OCI-LY3 (cell line): ENCODE results near the gene XPO6.
A peak's percentile ranks its signal among the peaks of the same experiment; 100 is the strongest.

ENCODE experiments used
- H2AFZ ChIP-seq: fragments of 200-600, 300-600 bp; shearing (Covaris generic); 2 replicates; pipeline ENCODE4 v1.6.0; 2014; ENCODE audit warnings: antibody characterized with exemption, low read depth, low read length
- H3K27ac ChIP-seq: fragments of 200-600, 300-600 bp; sonication (generic); 2 replicates; pipeline ENCODE4 v1.5.1; 2014; ENCODE audit warnings: mild to moderate bottlenecking, low read length, moderate library complexity, mixed read lengths
- H3K27me3 ChIP-seq: fragments of 200-600, 300-600 bp; sonication (generic); 2 replicates; pipeline ENCODE4 v1.6.1; 2014; ENCODE audit warnings: low read depth, low read length, mixed read lengths
- H3K36me3 ChIP-seq: fragments of 200-600, 300-600 bp; sonication (generic); replicated peaks from 2 replicates; pipeline ENCODE3; 2014; ENCODE audit warnings: low read depth, low read length, mixed read lengths
- H3K4me1 ChIP-seq: fragments of 300-600, 200-600 bp; sonication (generic); 2 replicates; pipeline ENCODE4 v1.6.1; 2014; ENCODE audit warnings: low read length, mixed read lengths
- H3K4me2 ChIP-seq: fragments of 200-600, 300-600 bp; sonication (generic); 2 replicates; pipeline ENCODE4 v1.6.1; 2014; ENCODE audit warnings: low read length, mixed read lengths
- H3K4me3 ChIP-seq: fragments of 300-600, 200-600 bp; sonication (generic); 2 replicates; pipeline ENCODE4 v1.5.1; 2014; ENCODE audit warnings: antibody characterized with exemption, mild to moderate bottlenecking, low read length, moderate library complexity
- H3K79me2 ChIP-seq: fragments of 300-600, 200-600 bp; shearing (Covaris generic); 2 replicates; pipeline ENCODE4 v1.6.1; 2014; ENCODE audit warnings: mild to moderate bottlenecking, low read length, mixed read lengths
- H3K9ac ChIP-seq: fragments of 300-600, 200-600 bp; shearing (Covaris generic); 2 replicates; pipeline ENCODE4 v1.6.0; 2014; ENCODE audit warnings: mild to moderate bottlenecking, low read length, moderate library complexity
- H3K9me3 ChIP-seq: fragments of 200-600, 300-600 bp; shearing (Covaris generic); 2 replicates; pipeline ENCODE4 v1.6.1; 2014; ENCODE audit warnings: low read length, mixed read lengths; ENCODE audit not compliant: insufficient read depth
- H4K20me1 ChIP-seq: fragments of 200-600, 300-600 bp; sonication (generic); 2 replicates; pipeline ENCODE4 v1.6.1; 2016; ENCODE audit warnings: low read length, mixed read lengths; ENCODE audit not compliant: insufficient read depth
- EZH2phosphoT487 ChIP-seq: fragments of 200-600 bp; shearing (Covaris generic); IDR thresholded peaks from 2 replicates; pipeline ENCODE4 v1.6.1; 2018; ENCODE audit warnings: antibody characterized with exemption, mixed run types, low read depth
- TF ChIP-seq, protein P1 (sequence below): fragments of 200-600, 300-600 bp; sonication (generic); IDR thresholded peaks from 2 replicates; pipeline ENCODE4 v1.5.1; 2014; ENCODE audit warnings: antibody characterized with exemption, low read length, low read depth

XPO6 gene

DNA sequence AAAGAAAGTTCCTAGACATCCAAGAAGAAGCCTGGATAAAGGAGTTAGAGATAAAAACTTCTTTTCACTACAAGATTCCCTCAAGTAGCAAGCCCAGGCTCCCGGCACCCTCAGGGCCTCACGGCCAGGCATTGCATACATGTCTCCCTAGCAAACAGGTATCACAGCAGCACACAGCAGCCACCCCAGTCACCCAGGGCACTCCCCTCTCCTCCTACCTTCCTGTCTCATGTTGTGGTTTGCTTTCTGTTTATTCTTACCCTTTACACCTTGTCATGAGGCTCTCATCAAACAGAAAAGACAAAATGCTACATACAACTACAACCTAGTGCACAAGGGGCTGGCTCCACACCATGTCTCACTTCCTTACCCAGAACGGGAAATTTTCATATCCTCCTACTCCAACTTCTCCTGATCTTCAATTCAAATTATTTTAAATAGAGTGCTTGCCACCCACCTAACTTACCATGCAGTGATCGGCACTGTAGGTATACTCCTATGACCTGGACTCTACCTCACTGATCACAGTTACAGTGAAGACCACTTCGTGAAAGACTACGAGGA is 42.7 kb downstream of the XPO6 start:
- H4K20me1 ChIP-seq, result peaks cover 17% of the 10 kb centered on the region
- H3K27me3 ChIP-seq, result no peaks in the 10 kb centered on the region
- no peak overlapping the region for H3K9ac ChIP-seq
- H3K4me2 ChIP-seq, result no peak overlapping the region
- TF ChIP-seq, protein P1, sequence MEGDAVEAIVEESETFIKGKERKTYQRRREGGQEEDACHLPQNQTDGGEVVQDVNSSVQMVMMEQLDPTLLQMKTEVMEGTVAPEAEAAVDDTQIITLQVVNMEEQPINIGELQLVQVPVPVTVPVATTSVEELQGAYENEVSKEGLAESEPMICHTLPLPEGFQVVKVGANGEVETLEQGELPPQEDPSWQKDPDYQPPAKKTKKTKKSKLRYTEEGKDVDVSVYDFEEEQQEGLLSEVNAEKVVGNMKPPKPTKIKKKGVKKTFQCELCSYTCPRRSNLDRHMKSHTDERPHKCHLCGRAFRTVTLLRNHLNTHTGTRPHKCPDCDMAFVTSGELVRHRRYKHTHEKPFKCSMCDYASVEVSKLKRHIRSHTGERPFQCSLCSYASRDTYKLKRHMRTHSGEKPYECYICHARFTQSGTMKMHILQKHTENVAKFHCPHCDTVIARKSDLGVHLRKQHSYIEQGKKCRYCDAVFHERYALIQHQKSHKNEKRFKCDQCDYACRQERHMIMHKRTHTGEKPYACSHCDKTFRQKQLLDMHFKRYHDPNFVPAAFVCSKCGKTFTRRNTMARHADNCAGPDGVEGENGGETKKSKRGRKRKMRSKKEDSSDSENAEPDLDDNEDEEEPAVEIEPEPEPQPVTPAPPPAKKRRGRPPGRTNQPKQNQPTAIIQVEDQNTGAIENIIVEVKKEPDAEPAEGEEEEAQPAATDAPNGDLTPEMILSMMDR, result no peak
- no peak for TF ChIP-seq EZH2phosphoT487
- no peak overlapping the region for H3K4me3 ChIP-seq
- no peaks in the 10 kb centered on the region for H3K9me3 ChIP-seq
- H3K36me3 ChIP-seq, result peaks cover 54% of the 10 kb centered on the region
- no peak overlapping the region for H2AFZ ChIP-seq
- peaks cover 42% of the 10 kb centered on the region for H3K4me1 ChIP-seq
- no peak overlapping the region; the same call in 1 of the 2 replicates for H3K27ac ChIP-seq
- H3K79me2 ChIP-seq, result peaks cover 88% of the 10 kb centered on the region

DNA sequence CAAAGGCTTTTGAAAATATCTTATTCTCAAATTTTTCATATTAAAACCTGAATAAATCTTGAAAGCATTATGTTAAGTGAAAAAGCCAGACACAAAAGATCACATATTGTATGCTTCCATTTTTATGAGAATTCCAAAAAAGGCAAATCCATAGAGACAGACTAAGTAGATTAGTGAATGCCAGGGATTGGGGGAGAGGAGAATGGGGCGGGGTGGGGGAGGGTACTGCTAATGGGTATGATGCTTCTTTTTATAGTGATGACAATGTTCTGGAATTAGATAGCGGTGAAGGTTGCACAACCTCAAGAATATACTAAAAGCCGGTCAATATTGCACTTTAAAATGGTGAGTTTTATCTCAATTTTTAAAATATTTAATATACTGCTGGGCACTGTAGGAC is 44.0 kb downstream of the XPO6 start:
- Histone ChIP-seq H3K27ac (no peak overlapping the region), H3K4me2 (no peak overlapping the region), H3K27me3 (no peaks in the 10 kb centered on the region), H3K9me3 (no peaks in the 10 kb centered on the region), H3K36me3 (peaks cover 58% of the 10 kb centered on the region), H3K79me2 (peaks cover 88% of the 10 kb centered on the region), H2AFZ (no peak overlapping the region), H3K4me3 (no peak overlapping the region), H3K9ac (no peak overlapping the region), H3K4me1 (peaks cover 37% of the 10 kb centered on the region), H4K20me1 (peaks cover 29% of the 10 kb centered on the region)
- TF ChIP-seq, protein P1, result no peak
- no peak for TF ChIP-seq EZH2phosphoT487

- H3K79me2 ChIP-seq, result peaks cover 88% of the 10 kb centered on the region
- no peak overlapping the region for H2AFZ ChIP-seq
- H3K27me3 ChIP-seq, result no peaks in the 10 kb centered on the region
- H3K9me3 ChIP-seq, result no peaks in the 10 kb centered on the region
- H4K20me1 ChIP-seq, result peaks cover 31% of the 10 kb centered on the region
- H3K9ac ChIP-seq, result no peak overlapping the region
- peaks cover 32% of the 10 kb centered on the region for H3K4me1 ChIP-seq
- H3K4me2 ChIP-seq, result no peak overlapping the region
- H3K4me3 ChIP-seq, result no peak overlapping the region
- TF ChIP-seq, protein P1, result no peak
- TF ChIP-seq EZH2phosphoT487, result no peak
- peak overlapping the region; percentile 62 for H3K27ac ChIP-seq
- peaks cover 55% of the 10 kb centered on the region for H3K36me3 ChIP-seq
Measured at GRCh38 chr16:28167221-28167620, 44.5 kb downstream of the XPO6 start.

GRCh38 chr16:28166394-28167208 is 45.2 kb downstream of the XPO6 start:
- no peak overlapping the region for H3K4me2 ChIP-seq
- peaks cover 37% of the 10 kb centered on the region for H4K20me1 ChIP-seq
- H3K79me2 ChIP-seq, result peaks cover 88% of the 10 kb centered on the region
- no peaks in the 10 kb centered on the region for H3K9me3 ChIP-seq
- H3K27ac ChIP-seq, result peak overlapping the region; percentile 62
- TF ChIP-seq, protein P1, result no peak
- TF ChIP-seq EZH2phosphoT487, result no peak
- H3K36me3 ChIP-seq, result peaks cover 60% of the 10 kb centered on the region
- H3K9ac ChIP-seq, result no peak overlapping the region
- no peak overlapping the region for H3K4me3 ChIP-seq
- H3K4me1 ChIP-seq, result peaks cover 32% of the 10 kb centered on the region
- no peak overlapping the region for H2AFZ ChIP-seq
- no peaks in the 10 kb centered on the region for H3K27me3 ChIP-seq
